Endodermal cell (in vitro differentiated cells): Measurements from ENCODE around the gene MAPKAPK2. TPM values are rescaled to one million over a fixed set of nuclear protein-coding genes. Genes with fewer than 3 reads are reported as not detected.

Experiments used
- DNase-seq: peaks from one replicate; pipeline ENCODE4 v3.0.0-alpha.2; 2017
- H3K27ac ChIP-seq: 2 replicates; pipeline ENCODE4 v1.5.1; 2013; ENCODE audit warnings: mild to moderate bottlenecking, low read depth, low read length, moderate library complexity
- H3K27me3 ChIP-seq: 2 replicates; pipeline ENCODE4 v1.6.1; 2013; ENCODE audit warnings: mild to moderate bottlenecking, low read length, moderate library complexity; ENCODE audit not compliant: insufficient read depth, control insufficient read depth, poor library complexity, severe bottlenecking
- H3K36me3 ChIP-seq: 2 replicates; pipeline ENCODE4 v1.7.0; 2013; ENCODE audit warnings: mild to moderate bottlenecking, low read length, moderate library complexity; ENCODE audit not compliant: control insufficient read depth, insufficient read depth
- H3K4me1 ChIP-seq: one replicate; pipeline ENCODE4 v1.7.0; 2013; ENCODE audit warnings: low read length; ENCODE audit not compliant: control insufficient read depth, insufficient read depth
- H3K4me3 ChIP-seq: 2 replicates; pipeline ENCODE4 v1.5.1; 2013; ENCODE audit warnings: mild to moderate bottlenecking, low read length, moderate library complexity
- H3K9ac ChIP-seq: 2 replicates; pipeline ENCODE4 v1.6.1; 2013; ENCODE audit warnings: mild to moderate bottlenecking, low read length, moderate library complexity; ENCODE audit not compliant: poor library complexity, severe bottlenecking; ENCODE audit errors: extremely low read depth
- H3K9me3 ChIP-seq: 2 replicates; pipeline ENCODE4 v1.6.1; 2013; ENCODE audit warnings: mild to moderate bottlenecking, low read length, moderate library complexity; ENCODE audit not compliant: control insufficient read depth
- H3K27ac Mint-ChIP-seq: 2 replicates; pipeline ENCODE4 v1.8.0; 2020; ENCODE audit warnings: mixed read lengths
- H3K27me3 Mint-ChIP-seq: 2 replicates; pipeline ENCODE4 v1.8.0; 2021; ENCODE audit warnings: mild to moderate bottlenecking, mixed read lengths; ENCODE audit not compliant: insufficient read depth
- H3K36me3 Mint-ChIP-seq: 2 replicates; pipeline ENCODE4 v1.8.0; 2020; ENCODE audit warnings: low read depth, mixed read lengths
- H3K4me1 Mint-ChIP-seq: 2 replicates; pipeline ENCODE4 v1.8.0; 2020; ENCODE audit warnings: mixed read lengths
- H3K4me3 Mint-ChIP-seq: 2 replicates; pipeline ENCODE4 v1.8.0; 2020; ENCODE audit warnings: mild to moderate bottlenecking, moderate library complexity, mixed read lengths
- H3K9me3 Mint-ChIP-seq: 2 replicates; pipeline ENCODE4 v1.8.0; 2020; ENCODE audit warnings: mild to moderate bottlenecking, mixed read lengths
- WGBS, 2 experiments: methylation state at CpG; one replicate each; pipeline versions ENCODE4 v1.1.5 to v1.1.7; 2013; ENCODE audit warnings: missing lambda C conversion rate in 2 of 2, mixed read lengths in 1 of 2; ENCODE audit not compliant: insufficient coverage in 1 of 2, insufficient read length in 1 of 2; 5-methylcytosine and 5-hydroxymethylcytosine counted together
- long read RNA-seq, 4 experiments: library from polyadenylated mRNA in 2 of 4; library from RNA in 1 of 4; library from capped mRNA in 1 of 4; stranded (forward) in 3 of 4; unstranded in 1 of 4; transcript quantifications; one replicate each; pipeline ENCODE4 v2.0.0, GENCODE V29; 2020 to 2021; ENCODE audit warnings: inconsistent platforms in 1 of 4
- polyA plus RNA-seq, 2 experiments: library from polyadenylated mRNA; stranded (reverse); fragments of 50-300 nt; gene quantifications; one replicate each; pipeline ENCODE4 v1.2.3, GENCODE V29; 2013
- total RNA-seq, 2 donors: library from RNA; stranded (reverse); fragmentation: NEBNext Ultra II Directional in 1 of 2; extraction: Animal tissue kit (Norgen Biotek cat#: 25700) in 1 of 2; gene quantifications; 2 replicates in 1 of 2; 3 replicates in 1 of 2; pipeline ENCODE4 v1.2.1, GENCODE V29; 2021
- TF ChIP-seq, protein P1 (sequence below): fragments of 200-600 bp; sonication (generic); conservative IDR thresholded peaks from 2 replicates; pipeline ENCODE4 v1.5.0; 2021; ENCODE audit warnings: antibody characterized with exemption, mild to moderate bottlenecking

MAPKAPK2 gene
- 10 to 100 TPM; 72.8 to 79.7 TPM for total RNA-seq
- 79.7 TPM for polyA plus RNA-seq (2013, experiment 1 of 2)
- 76.4 TPM for polyA plus RNA-seq (2013, experiment 2 of 2)
- long read RNA-seq, experiment 1, transcript MAPKAPK2-202 (10 exons, 2,961 nt): major isoform, 6 of 30 reads
- long read RNA-seq, experiment 1, partial matches to known transcripts: 3 of 30 reads
- long read RNA-seq, experiment 1, other reads (novel, unspliced or antisense): 21 of 30 reads
- long read RNA-seq, experiment 2, transcript MAPKAPK2-202 (10 exons, 2,961 nt): major isoform, 11 of 20 reads
- long read RNA-seq, experiment 2, partial matches to known transcripts: 1 of 20 reads
- long read RNA-seq, experiment 2, other reads (novel, unspliced or antisense): 6 of 20 reads
- long read RNA-seq, experiment 3, partial matches to known transcripts: 1 of 5 reads
- long read RNA-seq, experiment 3, other reads (novel, unspliced or antisense): 4 of 5 reads
- long read RNA-seq, experiment 4, partial matches to known transcripts: 5 of 8 reads
- long read RNA-seq, experiment 4, other reads (novel, unspliced or antisense): 1 of 8 reads

DNA sequence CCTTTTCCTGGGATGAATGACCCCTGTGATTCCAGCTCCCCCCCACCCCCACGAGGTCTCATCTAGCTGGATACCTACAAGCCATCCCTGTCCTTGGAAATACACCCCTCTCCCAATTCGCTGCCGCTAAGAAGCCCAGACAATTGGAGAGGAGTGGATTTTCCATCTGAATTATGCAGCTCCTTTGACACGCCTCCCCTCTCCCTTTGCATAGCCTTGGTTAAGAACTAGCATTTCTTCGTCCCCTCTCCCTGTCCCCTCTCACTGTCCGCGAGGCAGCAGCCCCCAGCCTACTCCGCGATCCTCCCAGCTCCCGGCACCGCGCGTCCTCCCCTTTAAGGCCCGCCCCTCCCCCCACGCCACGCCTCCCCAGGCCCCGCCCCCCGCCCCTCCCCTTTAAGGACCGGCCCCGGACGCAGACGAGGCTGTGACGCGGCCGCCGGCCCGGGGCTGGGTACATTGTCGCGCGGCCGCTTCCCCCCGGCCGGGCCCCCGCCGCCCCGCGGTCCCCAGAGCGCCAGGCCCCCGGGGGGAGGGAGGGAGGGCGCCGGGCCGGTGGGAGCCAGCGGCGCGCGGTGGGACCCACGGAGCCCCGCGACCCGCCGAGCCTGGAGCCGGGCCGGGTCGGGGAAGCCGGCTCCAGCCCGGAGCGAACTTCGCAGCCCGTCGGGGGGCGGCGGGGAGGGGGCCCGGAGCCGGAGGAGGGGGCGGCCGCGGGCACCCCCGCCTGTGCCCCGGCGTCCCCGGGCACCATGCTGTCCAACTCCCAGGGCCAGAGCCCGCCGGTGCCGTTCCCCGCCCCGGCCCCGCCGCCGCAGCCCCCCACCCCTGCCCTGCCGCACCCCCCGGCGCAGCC is at the start of gene MAPKAPK2:
TSS of gene MAPKAPK2 (plus strand) at position 428 of the 856 bp plus-strand sequence. CDS start at position 753, 325 bp downstream.
- Mint-ChIP-seq H3K27me3 (peaks cover 42% of the 10 kb centered on the region), H3K4me3 (peak within 1 kb of the TSS; percentile 88), H3K36me3 (no peaks in the 10 kb centered on the region), H3K27ac (peak within 1 kb of the TSS; percentile 97), H3K4me1 (peaks cover 32% of the 10 kb centered on the region), H3K9me3 (no peaks in the 10 kb centered on the region)
- TF ChIP-seq, protein P1, sequence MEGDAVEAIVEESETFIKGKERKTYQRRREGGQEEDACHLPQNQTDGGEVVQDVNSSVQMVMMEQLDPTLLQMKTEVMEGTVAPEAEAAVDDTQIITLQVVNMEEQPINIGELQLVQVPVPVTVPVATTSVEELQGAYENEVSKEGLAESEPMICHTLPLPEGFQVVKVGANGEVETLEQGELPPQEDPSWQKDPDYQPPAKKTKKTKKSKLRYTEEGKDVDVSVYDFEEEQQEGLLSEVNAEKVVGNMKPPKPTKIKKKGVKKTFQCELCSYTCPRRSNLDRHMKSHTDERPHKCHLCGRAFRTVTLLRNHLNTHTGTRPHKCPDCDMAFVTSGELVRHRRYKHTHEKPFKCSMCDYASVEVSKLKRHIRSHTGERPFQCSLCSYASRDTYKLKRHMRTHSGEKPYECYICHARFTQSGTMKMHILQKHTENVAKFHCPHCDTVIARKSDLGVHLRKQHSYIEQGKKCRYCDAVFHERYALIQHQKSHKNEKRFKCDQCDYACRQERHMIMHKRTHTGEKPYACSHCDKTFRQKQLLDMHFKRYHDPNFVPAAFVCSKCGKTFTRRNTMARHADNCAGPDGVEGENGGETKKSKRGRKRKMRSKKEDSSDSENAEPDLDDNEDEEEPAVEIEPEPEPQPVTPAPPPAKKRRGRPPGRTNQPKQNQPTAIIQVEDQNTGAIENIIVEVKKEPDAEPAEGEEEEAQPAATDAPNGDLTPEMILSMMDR: no peak
- Histone ChIP-seq H3K9ac (peak within 1 kb of the TSS; percentile 93), H3K27me3 (peaks cover 40% of the 10 kb centered on the region), H3K4me3 (peak within 1 kb of the TSS; percentile 93), H3K27ac (peak within 1 kb of the TSS; percentile 76), H3K4me1 (peaks cover 13% of the 10 kb centered on the region), H3K9me3 (no peaks in the 10 kb centered on the region), H3K36me3 (no peaks in the 10 kb centered on the region)
- peak; percentile 94 for DNase-seq
- WGBS, 2 experiments: 0% methylated on average over 12 to 78 of the region's 82 CpGs

DNA sequence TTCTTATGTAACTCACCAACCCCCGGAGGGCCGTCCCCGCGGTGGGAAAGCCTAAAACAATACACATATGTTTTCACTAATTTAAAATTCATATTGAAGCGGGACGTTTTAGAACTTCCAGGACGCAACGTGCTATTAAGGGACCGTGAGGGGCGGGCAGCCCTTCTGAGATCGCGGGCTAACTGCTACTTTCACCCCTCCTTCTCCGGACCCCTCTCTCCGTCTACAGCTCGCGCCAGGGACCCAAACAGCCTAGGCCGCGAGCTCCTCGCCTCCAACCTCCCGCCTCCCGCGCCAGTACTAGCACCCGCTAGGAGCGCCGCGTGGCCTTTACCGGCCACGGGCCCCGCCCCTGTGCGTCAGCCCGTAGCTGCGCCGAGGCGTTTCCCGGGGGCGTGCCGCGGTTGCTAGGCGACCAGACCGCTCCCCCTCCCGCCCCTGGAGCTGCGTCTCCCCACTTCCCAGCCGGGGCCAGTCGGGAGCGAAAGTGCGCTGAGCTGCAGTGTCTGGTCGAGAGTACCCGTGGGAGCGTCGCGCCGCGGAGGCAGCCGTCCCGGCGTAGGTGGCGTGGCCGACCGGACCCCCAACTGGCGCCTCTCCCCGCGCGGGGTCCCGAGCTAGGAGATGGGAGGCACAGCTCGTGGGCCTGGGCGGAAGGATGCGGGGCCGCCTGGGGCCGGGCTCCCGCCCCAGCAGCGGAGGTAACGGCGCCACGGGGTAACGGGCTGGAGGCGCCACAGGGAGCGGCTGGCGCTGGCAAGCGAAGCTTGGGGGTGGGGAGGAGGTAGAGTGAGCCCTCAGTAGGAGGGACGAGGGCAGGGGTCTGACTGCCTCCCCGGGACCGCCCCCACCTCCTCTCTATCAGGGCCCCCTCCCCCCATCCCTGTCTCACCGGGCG is 49.4 kb upstream of the MAPKAPK2 start, which contains the start of gene DYRK3:
TSS of gene DYRK3 (plus strand) at position 457 of the 898 bp plus-strand sequence. CDS start at position 625, 168 bp downstream.
- Mint-ChIP-seq H3K4me1 (peaks cover 27% of the 10 kb centered on the region), H3K27ac (peak within 1 kb of the TSS; percentile 81), H3K27me3 (no peaks in the 10 kb centered on the region), H3K36me3 (peaks cover 9% of the 10 kb centered on the region), H3K4me3 (peak within 1 kb of the TSS; percentile 69), H3K9me3 (no peaks in the 10 kb centered on the region)
- 0 to 1% methylated on average over 27 to 84 of the region's 84 CpGs for WGBS, 2 experiments
- H3K36me3 ChIP-seq: peaks cover 3% of the 10 kb centered on the region
- H3K4me1 ChIP-seq: no peaks in the 10 kb centered on the region
- H3K4me3 ChIP-seq: peak within 1 kb of the TSS; percentile 87
- no peaks in the 10 kb centered on the region for H3K27me3 ChIP-seq
- no peaks in the 10 kb centered on the region for H3K9me3 ChIP-seq
- DNase-seq: peak; percentile 96
- H3K27ac ChIP-seq: peak within 1 kb of the TSS; percentile 26
- H3K9ac ChIP-seq: peak within 1 kb of the TSS; percentile 60
- TF ChIP-seq, protein P1: no peak
